SIG-M5 (cell line): ENCODE results near the gene NAA30.
"Not testable (repeated sequence)": the region's sequence is repeated elsewhere in the genome, so short reads cannot be mapped to it uniquely, and the experiment has no call there.

Source experiments
- DNase-seq: peaks from one replicate; lab custom pipeline; 2025; lab: John Stamatoyannopoulos, UW

NAA30 gene

DNA sequence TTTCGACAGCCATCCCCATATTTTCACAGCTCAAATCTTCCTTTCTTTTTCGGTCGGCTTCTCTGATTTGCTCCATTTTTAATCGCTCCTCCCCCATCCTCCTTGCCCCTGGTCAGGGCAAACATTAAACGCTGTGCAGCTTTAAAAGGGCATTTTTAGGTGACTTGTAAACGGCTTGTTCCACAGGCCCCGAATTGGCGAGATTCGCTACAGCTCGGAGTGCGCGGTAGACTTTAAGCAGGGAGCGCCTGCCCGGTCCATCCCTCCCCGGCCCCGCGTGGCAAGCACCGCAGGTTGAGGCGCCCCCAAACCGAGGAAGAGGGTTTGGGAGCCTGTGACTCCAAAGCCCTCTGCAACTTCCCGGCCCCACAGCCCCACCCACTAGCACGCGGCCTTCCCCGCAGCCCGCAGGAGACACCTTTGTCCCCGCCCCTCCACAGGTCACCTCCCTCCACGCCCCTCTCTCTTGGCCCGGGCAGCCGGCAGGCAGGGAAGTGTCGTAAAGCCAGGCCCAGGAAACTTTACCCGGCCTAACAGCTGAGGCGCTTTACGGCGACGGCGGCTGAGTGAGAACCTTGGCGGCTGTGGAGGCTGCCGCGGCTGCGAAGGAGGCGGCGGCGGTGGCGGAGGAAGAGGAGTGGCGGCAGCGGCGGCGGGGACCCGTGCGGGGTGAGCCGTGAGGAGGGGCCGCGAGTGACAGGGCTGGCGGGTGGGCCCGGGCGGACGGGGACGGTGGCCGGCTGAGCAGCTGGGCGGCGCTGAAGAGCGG is at the start of gene NAA30:
TSS of gene NAA30 (plus strand) at position 550 of the 769 bp plus-strand sequence. CDS start 372 bp downstream, outside the sequence.
- DNase-seq = peak; percentile 69

DNA sequence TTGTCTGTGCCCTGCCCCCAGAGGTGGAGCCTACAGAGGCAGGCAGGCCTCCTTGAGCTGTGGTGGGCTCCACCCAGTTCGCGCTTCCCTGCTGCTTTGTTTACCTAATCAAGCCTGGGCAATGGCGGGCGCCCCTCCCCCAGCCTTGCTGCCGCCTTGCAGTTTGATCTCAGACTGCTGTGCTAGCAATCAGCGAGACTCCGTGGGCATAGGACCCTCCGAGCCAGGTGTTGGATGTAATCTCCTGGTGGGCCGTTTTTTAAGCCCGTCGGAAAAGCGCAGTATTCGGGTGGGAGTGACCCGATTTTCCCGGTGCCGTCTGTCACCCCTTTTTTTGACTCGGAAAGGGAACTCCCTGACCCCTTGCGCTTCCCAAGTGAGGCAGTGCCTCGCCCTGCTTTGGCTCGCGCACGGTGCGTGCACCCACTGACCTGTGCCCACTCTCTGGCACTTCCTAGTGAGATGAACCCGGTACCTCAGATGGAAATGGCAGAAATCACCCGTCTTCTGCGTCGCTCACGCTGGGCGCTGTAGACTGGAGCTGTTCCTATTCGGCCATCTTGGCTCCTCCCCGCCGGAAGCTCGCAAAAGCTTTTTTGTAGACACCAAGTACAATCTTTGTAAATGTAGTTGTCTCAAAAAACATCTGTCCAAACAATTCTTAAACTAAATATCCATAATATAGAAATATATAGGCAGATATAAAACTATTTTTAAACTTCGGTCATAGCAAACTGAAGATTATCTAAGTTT is 46.7 kb upstream of the NAA30 start:
- DNase-seq = not testable (repeated sequence)

DNA sequence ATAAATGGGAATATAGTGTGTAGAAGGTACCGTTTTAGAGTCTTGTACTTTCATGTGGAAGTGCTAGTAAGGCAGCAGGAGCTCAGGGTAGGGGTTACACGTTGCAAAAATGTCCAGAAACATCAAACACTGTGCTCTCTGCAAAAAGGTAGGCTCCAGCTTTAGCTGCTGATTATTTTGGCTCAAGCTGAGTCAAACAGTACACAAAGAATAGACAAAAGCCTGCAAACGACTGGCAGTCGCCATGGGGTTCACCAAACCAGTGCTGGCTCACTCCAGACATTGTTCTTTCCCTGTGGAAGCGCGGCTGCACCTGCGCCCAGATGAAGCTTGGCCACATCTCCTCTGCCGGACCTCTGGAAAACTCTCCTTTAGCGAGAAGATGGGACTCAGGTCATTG is 45.3 kb upstream of the NAA30 start:
- DNase-seq = no peak

DNA sequence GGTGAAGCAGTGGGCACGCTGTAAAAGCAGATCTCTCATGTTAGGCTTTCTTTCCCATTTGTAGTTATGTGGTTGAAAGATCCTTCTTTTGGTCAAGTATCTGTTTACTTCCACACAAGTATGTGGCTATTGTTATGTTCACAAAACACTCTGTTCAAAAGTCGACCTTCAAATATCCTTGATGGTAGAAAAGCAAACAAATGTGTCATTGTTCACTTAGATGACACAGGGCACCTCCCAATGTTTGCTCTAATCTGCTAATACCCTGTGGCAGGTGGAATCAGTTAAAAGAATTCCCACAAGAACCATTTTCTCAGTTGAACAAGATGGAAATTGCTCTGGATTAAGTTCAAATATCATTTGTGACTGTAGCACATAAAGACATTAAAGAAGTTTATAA is 43.6 kb upstream of the NAA30 start:
- no peak for DNase-seq

DNA sequence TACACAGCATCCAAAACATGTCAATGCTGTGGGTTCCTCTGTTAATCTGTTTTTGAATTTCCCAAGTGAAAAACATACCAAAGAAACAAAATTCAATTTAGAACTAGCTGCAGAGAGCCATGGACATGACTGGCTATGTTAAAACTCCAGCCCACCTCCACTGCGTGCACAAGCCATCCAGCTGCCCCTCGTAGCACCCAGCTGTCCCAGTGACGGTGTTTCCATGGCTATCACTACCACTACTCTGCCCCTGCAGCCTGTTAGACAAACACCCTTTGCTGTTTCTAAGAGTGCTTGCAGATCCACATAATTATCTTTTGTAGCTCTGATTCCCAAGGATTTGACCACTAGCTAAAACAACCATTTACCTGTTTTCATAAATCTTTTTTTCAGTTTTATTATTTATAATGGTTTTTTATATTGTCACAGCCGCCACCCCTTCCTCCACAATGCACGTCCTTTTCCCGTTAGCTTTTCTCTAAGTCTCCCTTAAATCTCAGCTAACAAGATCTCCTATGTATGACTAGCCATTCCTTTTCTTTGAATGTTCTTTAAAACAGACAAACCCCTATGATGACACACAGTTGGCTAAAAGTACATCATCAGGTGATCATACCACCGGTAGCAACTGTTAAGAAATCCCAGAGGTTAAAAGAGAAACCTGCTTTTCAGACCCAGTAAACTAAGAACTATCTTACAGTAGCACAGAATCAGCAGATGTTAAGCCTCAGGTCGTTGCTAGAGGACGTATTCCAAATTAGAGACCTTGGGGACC is 37.8 kb upstream of the NAA30 start:
- no peak for DNase-seq

DNA sequence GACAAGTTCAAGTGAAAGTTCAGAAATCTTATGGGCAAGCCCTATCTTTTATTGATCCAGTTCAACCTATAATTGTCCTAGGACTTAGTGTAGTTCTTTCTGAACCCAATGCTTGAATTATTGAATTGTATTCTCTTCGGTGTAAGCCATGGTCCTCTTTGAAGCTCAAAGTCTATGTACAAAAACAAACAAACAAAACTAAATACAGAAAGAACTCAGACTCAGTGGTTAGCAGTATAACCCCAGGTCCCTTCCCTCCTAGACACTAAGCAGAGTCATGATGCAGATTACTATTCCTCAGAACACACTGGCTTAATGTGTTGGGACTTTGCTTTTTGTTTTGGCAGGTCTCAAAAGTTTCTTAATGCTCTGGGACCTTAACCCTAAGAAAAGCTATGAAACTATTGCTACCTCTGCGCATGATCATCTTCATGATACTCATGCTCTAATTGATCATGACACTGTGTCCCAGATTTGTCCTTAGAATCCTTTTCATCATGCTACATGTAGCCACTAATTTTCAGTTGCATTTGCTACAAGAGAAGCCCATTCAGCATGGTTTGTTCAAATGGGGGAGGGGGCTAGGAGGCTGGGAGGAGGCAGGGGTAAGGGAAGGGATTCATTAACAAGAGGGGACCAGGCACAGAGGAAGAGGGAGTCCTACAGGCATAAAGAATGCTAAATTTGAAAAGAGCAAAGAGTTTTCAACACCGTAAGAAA is 35.1 kb upstream of the NAA30 start:
- no peak for DNase-seq

DNA sequence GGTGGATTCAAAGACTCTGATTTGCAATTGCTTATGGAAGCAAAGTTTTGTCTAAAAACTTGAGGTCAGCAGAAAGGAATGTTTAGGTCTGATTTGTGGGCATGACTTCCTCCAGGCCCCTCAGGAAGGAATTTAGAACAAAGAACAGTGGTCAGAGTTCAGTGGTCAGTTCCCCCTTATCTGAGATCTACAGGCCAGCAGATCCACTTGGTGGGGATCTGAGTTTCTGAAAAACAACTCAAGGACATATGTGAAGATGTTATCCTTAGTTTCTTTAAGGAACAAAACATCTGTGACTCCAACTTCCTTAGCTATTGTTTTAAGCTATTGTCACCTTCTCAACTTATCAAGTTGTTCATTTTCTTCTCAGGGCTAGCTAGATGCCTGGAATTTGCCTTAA is 28.0 kb upstream of the NAA30 start:
- no peak for DNase-seq

DNA sequence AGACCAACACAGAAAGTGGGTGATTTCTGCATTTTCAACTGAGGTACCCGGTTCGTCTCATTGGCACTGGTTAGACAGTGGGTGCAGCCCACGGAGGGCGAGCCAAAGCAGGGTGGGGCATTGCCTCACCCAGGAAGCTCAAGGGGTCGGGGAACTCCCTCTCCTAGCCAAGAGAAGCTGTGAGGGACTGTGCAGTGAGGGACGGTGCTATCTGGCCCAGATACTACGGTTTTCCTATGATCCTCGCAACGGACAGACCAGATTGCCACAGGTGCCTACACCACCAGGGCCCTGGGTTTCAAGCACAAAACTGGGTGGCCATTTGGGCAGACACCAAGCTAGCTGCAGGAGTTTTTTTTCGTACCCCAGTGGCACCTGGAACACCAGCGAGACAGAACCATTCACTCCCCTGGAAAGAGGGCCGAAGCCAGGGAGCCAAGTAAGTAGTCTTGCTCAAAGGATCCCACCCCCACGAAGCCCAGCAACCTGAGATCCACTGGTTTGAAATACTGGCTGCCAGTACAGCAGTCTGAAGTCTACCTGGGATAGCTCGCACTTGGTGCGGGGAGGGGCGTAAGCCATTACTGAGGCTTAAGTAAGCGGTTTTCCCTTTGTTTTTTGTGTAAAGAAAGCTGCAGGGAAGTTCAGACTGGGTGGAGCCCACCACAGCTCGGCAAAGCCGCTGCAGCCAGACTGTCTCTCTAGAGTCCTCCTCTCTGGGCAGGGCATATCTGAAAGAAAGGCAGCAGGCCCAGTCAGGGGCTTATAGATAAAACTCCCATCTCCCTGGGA is 25.5 kb upstream of the NAA30 start:
- no peak for DNase-seq

DNA sequence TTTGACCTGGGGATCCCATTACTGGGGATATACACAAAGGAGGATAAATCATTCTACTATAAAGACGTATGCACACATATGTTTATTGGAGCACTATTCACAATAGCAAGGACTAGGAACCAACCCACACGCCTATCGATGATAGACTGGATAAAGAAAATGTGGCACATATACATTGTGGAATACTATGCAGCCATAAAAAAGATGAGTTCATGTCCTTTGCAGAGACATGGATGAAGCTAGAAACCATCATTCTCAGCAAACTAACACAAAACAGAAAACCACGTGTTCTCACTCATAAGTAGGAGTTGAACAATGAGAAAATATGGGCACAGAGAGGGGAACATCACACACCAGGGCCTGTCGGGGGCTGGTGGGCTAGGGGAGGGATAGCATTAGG is 20.2 kb upstream of the NAA30 start:
- DNase-seq = not testable (repeated sequence)

DNA sequence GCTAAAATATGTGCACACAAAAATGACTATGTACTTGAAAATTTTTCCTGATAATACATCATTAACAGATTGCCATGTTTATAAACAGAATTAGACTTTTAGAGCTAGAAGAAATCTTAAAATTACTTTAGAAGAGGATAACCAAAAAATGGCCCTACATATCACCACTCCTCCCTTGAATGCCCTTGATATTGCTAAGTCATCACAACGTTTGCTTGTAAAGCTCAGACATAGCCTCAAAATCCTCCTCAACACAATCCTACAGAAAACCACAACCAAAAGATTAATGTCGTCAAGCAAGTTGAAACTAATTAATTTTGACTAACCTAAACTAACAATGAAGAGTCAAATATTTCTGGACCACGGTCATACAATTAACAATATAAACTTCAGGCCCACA is 19.4 kb upstream of the NAA30 start:
- no peak for DNase-seq

DNA sequence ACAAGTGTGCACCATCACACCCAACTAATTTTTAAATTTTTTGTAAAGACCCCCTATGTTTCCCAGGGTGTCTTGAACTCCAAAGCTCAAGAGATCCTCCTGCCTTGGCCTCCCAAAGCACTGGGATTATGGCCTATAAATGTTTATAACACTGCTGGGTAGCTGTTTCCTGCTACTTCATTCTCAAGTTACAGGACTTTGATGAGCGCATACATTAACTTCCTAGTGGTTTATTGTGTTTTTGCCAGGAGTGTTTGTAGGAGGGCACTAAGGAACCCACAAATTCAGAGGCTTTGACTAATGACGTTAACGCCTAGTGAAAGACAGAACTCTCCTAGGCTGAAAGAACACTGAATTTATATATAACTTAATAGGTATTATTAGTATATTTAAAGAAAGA is 15.2 kb upstream of the NAA30 start:
- no peak for DNase-seq

DNA sequence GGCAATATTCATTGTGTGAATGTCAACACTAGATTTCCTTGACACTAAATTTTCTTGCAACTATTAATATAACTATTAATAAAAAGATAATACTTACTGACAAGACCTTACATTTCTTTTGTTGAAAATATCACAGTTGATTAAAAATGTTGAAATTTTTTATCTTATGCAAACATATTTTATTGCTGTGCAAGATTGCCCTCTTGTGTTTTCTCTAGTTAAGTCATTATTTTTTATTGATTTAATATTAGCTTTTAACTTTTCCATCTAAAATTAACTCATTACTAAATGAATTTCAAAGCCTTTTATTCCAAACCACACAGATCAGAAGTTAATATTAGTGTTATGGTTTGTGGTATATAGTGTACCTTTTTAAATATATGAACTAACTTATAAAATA is 11.7 kb upstream of the NAA30 start:
- DNase-seq = no peak

DNA sequence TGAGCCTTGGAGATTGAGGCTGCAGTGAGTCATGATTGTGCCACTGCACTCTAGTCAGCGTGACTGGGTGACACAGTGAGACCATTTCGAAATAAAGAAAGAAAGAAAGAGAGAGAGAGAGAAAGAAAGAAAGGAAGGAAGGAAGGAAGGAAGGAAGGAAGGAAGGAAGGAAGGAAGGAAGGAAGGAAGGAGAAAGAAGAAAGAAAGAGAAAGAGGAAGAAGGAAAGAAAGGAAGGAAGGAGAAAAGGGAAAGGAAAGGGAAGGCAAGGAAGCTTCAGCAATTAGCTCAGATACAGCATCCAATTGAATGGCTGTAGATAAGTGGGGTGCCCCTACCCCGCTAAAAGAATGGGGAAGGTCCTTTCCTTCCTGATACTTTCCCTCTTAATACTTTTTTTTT is 9.5 kb upstream of the NAA30 start:
- no peak for DNase-seq

DNA sequence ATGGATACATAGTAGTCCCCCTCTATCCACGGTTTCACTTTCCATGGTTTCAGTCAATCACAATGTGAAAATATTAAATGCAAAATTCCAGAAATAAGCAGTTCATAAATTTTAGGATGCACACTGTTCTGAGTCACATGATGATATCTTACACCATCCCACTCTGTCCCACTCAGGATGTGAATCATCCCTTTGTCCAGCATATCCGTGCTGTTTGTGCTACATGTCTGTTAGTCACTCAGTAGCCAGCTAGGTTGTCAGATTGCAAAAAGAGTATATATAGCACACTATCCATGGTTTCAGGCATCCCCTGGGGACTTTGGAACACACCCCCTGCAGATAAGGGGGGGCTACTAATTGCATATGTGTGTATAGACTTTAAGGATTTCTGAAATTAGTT is 8.1 kb upstream of the NAA30 start:
- DNase-seq = no peak

DNA sequence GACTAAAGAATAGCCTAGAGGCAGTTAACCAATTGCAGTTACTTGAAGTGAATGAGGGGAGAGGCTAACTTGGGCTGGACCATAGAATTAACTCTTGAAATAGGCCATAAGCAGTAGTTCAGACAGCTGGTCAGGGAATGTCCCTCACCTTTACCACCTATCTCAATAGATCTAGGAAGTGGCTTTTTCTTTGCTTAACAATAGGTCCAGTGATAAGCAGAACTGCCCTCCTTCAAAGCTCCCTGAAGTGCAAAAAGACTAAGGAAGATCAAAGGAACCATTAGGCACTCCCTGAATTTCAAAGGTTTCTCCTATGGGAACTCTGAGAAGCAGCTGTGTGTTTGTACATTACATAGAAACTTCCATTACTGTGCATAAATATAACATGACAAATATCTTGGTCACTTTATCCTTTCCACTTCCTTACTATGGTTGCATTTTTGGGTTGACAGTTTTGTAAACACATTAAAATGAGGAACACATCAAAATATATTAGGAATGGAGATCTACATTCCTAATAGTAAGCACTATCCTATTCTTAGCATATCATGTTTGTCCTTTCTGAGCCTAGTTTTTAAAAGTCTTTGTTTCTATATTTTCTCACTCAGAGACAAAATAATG is 7.2 kb upstream of the NAA30 start:
- no peak for DNase-seq

DNA sequence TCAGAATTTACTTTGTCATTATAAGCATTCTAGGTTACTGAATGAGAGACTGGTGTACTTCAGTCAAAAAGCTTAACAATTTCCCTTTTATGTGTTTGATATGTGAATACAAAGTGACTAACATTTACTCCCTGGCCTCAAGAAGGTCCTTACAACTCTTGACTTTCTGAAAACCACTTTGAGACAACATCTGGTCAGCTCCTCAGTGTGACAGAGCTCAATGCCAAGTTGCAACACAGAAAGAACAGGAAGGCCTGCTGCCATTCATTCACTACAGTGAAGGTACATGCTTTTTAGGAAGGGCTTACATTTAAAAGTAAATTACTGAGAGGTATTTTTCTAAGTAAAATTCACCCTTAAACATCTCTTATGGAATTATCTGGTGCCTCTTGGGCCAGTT is 2.3 kb upstream of the NAA30 start:
- no peak for DNase-seq

DNA sequence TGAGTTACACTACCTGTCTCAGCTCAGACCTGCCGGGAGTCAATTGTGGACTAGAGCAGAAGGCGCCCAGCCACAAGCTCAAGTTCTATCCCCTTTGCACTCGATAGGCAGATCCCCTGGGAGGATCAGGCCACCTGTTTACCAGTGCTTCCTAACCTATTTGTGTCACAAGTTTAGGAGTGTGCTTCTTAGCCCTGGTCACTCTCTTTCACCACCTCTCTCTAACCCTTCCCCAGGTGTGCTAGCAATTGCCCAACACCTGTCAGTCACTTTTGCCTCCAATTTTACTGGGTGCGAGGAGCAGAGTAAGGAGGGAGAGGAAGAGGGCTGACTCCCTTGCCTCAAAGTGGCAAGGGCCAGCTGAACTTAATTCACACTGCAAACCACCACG is 745 bp upstream of the NAA30 start:
- DNase-seq = no peak

DNA sequence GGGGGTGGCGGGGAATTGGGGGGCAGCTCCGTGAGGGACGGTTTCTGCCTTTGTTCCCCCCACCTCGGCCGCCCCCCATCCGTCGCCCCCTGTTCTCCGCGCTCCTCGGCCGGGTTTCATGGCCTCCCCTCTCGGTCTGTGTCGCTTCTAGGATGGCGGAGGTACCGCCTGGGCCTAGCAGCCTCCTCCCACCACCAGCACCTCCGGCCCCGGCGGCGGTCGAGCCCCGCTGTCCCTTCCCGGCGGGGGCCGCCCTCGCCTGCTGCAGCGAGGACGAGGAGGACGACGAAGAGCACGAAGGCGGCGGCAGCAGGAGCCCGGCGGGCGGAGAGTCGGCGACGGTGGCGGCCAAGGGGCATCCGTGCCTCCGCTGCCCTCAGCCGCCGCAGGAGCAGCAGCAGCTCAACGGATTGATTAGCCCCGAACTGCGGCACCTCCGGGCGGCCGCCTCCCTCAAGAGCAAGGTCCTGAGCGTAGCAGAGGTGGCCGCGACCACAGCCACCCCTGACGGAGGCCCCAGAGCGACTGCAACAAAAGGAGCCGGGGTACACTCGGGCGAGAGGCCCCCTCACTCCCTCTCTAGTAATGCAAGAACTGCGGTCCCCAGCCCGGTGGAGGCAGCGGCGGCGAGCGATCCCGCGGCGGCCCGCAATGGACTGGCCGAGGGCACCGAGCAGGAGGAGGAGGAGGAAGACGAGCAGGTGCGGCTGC is 575 bp downstream of the NAA30 start:
- DNase-seq = no peak

DNA sequence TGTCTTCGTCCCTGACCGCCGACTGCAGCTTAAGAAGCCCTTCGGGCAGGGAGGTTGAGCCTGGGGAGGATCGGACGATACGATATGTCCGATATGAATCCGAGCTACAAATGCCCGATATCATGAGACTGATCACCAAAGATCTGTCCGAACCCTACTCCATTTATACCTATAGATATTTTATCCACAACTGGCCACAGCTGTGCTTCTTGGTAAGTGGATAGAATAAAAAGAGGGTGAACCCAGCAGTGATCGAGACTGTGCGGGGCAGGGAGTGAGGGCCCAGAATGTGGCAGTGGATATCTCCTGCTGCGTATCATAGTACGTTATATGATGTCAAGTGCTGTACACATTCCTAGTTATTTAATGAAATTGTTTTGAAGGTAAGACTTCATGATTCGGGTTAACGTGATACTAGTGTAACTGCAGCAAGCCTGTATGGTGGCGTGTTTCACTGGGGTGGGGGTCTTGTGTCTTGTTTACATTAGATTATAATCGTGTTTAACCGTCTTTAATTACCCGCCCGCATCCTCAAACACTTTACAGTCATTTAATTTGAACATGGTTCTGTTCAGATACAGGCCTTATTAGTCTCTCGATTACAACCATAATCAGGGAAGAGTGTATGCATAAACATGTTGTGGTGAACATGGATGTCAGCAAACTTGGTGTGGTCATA is 1.3 kb downstream of the NAA30 start:
- DNase-seq = no peak

DNA sequence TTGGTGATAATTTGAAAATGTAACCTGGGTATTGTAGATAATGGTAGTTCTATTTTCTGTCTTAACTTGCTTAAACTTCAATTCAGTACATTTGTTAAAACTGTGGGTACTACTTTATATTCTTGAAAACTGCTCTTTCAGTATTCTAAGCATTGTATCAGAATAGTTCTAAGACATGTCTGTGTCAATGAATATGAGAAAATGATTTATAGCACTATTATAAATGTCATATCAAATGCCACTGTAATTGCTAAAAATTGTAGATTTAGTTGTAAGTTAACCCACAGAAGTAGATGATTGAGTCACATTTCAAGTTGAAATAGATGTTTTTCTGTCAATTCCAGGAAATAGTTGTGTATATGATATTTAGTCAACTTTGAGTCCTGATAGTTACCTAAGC is 2.4 kb downstream of the NAA30 start:
- no peak for DNase-seq
